ENCODE data around the gene MPLKIP.
"Not testable (repeated sequence)": the region's sequence is repeated elsewhere in the genome, so short reads cannot be mapped to it uniquely, and the experiment has no call there.

The MPLKIP gene

DNA sequence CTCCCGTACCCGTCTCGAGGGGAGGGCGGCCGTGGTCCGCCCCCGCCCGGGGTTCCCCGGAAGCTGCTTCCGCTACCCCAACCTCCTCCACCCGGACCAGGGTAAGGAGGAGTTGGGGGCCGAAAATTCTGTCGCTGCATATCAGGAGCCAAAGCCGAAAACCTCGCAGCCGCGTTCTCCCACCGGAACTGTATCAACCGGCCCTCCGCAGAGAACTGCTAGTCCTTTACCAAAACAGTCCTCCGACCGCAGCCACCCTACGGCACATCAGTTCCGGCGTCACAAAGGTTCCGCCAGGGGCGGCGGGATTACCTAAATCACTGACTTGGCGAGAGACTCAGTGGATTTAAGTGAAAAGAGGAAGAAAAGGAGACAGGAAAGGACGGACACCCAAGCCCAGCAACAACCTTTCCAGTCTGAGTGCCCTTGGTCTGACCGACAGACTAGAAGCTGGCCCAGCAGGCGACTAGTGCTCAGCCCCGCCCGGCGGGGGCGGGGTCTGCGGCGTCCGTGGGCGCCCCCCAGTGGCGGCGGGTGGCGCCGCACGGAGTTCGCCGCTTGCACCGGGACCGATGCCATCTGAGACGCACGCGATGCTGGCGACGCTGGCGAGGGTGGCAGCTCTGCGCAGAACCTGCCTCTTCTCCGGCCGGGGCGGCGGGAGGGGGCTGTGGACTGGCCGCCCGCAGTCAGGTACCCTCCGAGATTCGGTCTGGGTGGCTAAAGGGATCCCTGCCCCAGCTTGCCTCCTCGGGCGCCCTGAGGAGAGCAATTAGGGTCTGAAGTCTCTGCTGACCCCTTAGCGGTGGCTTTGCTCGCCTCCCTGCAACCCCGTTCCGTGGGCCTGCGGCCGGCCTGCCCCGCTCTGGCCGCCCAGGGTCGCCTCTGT lies at the start of gene MPLKIP, which contains the start of gene SUGCT:
TSS of gene MPLKIP (minus strand) at position 195 of the 889 bp plus-strand sequence. CDS start at position 140, 55 bp downstream.
TSS of gene SUGCT (plus strand) at position 578 of the 889 bp plus-strand sequence.
- DNase-seq: peak; percentile 53

DNA sequence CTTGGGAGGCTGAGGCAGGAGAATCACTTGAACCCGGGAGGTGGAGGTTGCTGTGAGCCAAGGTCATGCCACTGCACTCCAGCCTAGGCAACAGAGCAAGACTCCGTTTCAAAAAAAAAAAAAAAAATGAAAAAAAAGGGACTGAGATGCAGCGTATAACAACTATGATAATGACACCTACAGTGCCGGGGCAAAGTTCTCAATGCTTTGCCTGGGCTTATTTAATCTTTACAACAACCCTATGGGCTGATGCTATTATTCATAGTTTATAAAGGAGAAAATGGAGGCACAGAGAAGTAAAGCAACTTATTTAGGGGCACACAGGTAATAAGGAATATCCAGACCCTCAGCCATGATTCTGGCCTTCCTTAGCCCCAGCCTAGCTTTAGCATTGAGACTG lies 48.0 kb upstream of the MPLKIP start:
- no peak for DNase-seq

DNA sequence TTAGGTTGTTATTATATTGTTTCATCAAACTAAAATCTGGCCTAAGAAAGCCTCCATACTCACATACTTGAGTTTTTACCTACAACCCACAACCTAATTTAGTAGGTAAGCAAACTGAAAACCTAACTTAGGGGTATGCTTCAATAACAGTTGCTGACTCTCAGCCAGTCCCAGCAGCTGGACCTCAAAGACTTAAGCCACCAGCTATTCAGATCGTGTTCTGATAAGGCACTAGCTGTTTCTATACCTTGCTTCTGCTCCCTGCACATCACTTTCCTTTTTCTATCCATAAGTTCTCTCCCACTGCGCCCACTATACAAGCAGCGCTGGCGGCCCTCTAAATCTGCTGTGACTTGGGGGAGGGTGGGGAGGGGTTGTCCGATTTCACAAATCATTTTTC lies 42.6 kb upstream of the MPLKIP start:
- no peak for DNase-seq

DNA sequence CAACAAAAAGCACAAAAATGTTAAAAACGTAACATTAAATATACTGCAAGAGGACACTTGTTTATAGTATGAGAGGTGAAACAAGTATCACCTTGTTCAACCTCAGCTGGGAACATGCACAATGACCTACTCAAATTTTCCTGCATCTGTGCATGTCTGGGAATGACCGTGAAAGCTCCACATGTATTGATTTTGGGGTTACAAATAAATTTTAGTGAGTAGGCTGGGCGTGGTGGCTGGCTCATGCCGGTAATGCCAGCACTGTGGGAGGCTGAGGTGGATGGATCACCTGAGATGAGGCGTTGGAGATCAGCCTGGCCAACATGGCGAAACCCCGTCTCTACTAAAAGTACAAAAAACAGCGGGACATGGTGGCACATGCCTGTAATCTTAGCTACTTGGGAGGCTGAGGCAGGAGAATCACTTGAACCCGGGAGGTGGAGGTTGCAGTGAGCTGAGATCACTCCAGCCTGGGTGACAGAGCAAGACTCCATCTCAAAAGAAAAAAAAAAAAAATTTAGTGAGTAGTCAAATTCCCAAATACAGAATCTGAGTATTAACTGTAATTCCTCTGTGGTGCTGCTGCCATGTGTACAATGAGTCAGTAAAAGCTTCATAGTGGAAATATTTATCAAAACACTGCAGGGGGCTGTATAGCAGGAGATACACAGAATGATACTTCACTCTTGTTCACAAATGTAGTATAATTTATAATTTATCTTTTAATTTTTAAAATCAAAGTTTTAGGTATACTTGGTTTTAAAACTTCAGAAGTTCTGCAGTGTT lies 41.5 kb upstream of the MPLKIP start:
- DNase-seq: no peak

DNA sequence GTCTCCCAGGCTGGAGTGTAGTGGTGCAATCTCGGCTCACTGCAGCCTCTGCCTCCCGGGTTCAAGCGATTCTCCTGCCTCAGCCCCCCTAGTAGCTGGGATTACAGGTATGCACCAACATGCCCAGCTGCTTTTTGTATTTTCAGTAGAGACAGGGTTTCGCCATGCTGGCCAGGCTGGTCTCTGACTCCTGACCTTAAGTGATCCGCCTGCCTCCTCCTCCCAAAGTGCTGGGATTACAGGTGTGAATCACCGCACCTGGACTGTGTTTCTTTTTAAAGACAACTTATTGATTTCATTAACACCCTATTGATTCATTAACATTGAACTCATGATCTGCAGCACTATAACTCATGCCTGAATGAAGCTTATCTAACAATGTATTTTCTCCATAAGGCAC lies 40.8 kb upstream of the MPLKIP start:
- not testable (repeated sequence) for DNase-seq

DNA sequence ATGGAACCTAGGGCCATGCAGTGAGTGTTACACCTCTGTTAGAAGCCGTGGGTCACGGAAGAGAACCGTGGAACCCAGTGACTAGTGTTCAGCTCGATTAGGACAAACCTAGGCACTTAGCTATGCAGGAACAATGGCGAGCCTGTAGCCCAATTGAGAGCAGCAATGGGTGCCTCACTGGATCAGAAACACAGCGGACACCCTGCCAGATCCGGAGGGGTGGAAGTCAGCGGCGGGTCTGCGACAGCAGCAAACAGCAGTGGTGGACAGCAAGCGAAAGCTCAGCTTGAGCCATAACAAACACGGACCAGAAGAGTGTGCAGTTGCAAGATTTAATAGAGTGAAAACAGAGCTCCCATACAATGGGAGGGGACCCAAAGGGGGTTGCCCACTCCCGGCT lies 38.7 kb upstream of the MPLKIP start:
- DNase-seq: not testable (repeated sequence)

DNA sequence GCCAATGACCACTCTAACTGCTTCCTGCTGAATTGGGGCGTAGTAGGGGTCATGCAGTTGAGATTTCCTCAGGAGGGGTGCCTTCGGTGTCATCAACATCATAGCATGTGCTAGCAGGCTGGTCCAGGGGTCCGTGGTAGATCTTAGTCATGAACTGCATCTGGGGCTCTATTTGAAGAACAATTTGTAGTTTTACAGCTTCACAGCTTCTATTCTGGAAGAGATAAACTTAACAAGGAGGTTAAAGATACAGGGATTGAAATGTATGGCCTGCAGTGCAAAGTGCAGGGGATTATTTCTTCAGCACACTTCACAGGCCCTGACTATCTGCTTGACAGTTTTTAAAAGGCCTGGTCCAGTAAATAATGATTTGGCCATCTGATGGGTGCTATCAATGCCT lies 33.8 kb upstream of the MPLKIP start:
- not testable (repeated sequence) for DNase-seq

DNA sequence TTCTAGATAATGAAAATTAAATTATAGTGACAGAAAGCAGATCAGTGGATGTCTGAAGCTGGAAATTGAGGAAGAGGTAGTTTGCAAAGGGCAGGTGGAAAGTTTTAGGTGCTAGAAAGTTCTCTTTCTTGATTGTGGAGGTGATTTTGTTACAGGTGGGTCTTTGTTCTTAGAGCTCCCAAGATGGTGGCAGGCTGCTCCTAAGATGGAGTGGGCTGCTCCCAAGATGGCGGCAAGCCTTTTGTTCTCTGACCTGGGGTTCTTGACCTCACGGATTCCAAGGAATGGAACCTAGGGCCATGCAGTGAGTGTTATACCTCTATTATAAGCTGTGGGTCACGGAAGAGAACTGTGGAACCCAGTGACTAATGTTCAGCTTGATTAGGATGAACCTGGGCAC lies 32.9 kb upstream of the MPLKIP start:
- no peak for DNase-seq

DNA sequence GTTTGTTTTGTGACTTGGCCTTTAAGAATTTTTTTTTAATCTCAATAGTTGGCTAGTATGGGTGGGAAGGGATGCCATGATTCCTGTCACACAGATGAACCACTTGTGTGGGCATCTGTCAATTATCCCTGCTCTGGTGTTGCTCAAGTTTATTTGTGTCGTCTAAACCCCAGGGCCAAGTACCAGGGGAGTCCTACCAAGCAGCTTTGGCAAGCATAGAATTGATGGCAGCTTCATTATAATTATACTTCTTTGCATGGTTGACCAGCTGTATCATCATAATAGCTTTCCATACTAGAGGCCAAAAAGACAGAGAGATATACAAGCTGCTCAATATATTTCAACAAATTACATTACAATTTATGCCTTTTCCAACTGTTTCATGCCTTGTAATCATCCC lies 30.8 kb upstream of the MPLKIP start:
- no peak for DNase-seq

DNA sequence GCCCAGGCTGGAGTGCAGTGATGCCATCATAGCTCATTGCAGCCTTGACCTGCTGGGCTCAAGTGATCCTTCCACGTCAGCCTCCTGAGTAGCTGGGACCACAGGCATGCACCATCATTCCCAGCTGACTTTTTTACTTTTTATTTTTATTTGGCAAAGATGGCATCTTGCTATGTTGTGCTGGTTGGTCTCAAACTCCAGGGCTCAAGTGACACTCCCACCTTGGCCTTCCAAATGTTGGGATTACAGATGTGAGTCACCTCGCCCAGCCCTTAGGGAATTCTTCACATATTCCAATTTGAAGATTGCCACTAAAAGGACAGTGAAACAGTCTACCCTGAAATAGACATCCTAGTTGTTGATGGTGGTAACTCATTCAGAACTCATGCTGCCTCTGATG lies 28.1 kb upstream of the MPLKIP start:
- DNase-seq: no peak

DNA sequence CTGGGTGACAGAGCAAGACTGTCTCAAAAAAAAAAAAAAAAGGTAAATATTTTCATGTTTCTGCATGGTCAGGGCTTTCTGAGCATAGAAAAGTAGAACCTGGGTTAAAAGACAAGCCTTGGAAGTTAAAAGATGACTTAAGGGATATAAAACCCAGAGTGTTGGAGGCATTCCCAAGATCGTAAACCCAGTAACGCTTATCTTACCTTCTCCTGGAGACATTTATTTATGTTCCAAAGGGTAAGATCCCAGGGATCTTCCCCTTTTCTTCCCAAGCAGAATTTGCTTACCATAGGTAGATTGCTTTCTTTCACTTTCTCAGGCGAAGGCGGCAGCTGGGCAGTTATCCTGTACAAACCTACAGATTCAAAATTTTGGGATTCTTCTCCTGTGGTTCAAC lies 22.6 kb upstream of the MPLKIP start:
- DNase-seq: no peak

DNA sequence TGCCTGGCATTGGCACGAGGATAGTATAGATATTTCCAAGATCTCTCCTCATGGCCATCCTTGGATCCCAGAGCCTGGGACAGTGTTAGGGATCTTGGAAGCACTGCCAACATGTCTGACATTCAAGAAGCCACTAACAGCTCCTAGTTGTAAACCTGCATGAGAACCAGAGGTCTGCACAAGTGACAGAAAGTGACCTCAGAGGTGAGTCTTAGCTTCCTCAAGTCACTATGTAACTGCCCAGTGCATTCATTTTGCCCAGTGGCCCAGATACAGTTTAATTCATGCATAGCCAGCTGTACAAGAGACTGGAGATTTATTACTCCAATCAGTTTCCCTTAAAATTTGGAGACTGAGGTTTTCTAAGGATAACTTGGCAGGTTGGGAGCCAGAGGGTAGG lies 17.1 kb upstream of the MPLKIP start:
- DNase-seq: no peak

DNA sequence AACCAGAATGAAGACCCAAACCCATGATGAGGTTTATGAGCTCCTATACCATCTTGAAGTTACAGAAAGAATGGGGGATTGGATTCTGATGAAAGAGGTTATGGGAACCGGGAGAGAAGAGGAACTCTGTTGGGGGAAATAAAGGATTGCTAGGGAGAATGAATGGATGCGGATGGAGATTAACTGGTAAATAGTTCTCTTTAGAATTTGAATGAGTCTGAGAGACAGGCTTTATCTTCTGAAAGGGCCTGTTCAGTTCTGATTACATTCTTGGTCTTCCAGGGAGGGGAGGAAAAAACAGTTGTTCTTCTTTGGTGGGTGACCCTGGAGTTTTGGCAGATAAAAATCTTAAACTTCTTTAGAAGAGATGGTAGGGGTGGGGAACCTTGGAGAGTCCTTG lies 14.2 kb upstream of the MPLKIP start:
- no peak for DNase-seq

DNA sequence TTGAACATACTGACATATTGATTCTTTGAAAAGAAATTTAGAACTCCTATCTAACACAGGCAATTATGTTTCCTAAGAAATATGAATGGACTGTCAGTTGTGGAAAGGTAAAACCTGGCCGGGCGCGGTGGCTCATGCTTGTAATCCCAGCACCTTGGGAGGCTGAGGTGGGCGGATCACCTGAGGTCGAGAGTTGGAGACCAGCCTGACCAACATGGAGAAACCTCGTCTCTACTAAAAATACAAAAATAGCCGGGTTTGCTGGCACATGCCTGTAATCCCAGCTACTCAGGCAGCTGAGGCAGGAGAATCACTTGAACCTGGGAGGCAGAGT lies 13.8 kb upstream of the MPLKIP start:
- DNase-seq: not testable (repeated sequence)

DNA sequence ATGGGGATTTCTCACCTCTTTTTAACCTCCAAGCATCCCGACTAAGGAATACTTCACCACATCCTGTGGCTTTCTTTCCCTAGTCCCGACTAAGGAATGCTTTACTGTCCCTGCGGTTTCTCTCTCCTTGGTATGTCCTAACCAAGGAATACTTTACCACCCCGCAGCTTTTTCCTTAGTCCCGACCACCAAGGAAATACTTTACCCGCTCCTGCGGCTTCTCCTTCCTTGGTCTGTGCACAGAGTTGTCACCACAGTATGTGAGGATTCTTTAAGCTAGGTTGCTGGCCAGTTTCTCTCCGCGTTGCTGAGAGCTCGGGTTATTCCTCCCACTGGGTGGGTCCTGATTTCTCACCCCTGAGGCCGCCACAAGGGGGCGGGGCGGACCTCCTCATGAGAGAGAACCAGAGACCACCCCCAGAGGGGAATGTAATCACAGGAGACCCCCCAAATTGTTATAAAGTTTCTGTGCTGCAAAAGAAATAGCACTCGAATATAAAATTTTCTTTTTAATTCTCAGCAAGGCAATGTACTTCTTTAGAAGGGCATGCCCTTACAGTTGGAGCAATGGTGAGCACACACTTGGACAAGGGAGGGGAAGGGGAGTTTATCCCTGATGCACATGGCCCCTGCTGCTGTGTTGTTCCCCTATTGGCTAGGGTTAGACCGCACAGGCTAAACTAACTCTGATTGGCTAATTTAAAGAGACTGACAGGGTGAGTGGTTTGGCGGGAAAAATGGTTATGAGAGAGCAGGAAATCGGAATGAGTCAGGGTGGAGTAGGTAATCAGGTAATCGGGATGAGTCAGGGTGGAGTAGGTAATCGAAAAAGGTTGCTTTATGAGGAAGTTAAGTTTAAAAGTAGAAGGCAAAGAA lies 13.2 kb upstream of the MPLKIP start:
- no peak for DNase-seq

DNA sequence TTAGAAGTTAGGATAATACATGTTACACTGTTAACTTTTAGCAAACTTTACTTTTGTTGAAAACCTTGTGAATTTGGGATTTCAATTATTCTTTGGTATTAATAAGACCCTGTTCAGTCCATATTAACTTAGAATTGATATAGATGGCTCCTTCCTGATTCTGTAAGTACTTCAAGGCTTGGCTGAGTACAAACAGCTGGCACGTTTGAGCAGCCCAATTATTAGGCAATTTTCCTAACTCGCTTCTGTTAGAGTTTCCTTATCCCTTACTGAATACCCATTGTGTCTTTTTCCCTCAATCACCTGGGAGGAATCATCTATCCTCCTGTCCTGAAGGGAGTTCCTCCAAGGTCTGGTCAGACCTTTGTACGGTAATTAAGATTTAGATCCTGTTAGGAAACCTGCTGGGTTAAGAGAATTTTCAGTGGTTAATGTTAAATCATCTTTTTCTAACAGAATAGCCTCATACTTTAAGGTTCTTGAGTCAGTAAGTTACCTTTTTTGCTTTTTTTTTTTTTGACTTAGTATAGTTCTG lies 11.2 kb upstream of the MPLKIP start:
- not testable (repeated sequence) for DNase-seq

DNA sequence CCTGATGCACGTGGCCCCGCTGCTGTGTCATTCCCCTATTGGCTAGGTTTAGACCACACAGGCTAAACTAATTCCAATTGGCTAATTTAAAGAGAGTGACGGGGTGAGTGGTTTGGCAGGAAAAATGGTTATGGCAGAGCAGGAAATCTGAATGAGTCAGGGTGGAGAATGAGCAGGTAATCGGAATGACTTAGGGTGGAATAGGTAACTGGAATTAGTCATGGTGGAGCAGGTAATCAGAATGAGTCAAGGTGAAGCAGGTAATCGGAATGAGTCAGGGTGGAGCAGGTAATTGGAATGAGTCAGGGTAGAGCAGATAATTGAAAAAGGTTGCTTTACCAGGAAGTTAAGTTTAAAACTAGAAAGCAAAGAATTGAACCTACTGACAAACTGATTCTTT lies 7.5 kb upstream of the MPLKIP start:
- not testable (repeated sequence) for DNase-seq

DNA sequence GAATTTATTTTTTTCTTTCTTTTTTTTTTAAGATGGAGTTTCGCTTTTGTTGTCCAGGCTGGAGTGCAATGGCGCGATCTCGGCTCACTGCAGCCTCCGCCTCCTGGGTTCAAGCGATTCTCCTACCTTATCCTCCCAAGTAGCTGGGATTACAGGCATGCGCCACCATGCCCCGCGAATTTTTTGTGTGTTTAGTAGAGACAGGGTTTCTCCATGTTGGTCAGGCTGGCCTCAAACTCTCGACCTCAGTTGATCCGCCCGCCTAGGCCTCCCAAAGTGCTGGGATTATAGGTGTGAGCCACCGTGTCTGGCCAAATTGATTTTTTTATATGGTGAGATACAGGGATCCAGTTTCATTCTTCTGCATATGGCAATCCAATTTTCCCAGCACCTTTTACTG lies 5.5 kb upstream of the MPLKIP start:
- DNase-seq: not testable (repeated sequence)

DNA sequence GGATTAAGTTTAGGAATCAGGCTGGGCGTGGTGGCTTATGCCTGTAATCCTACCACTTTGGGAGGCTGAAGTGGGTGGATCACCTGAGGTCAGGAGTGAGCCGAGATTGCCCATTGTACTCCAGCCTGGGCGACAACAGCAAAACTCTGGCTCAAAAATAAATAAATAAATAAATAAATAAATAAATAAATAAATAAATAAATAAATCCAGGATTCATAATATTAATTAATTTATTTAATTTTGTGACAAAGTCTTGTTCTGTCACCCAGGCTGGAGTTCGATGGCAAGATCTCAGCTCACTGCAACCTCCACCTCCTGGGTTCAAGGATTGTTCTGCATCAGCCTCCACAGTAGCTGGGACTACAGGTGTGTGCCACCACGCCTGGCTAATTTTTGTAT lies 4.6 kb upstream of the MPLKIP start:
- DNase-seq: no peak

DNA sequence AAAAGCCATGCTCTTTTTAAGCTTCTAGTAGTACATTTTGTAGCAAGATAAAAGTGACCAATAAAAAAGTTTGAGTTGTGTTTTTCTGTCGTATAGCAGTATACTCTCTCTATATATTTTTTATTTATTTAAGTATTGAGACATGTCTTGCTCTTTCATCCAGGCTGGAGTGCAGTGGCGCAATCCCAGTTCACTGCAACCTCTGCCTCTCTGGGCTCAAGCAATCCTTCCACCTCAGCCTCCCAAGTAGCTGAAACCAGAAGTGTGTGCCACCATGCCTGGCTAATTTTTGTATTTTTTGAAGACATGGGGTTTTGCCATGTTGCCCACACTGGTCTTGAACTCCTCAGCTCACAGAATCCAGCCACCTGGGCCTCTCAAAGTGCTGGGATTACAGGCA lies 3.1 kb upstream of the MPLKIP start:
- DNase-seq: no peak

DNA sequence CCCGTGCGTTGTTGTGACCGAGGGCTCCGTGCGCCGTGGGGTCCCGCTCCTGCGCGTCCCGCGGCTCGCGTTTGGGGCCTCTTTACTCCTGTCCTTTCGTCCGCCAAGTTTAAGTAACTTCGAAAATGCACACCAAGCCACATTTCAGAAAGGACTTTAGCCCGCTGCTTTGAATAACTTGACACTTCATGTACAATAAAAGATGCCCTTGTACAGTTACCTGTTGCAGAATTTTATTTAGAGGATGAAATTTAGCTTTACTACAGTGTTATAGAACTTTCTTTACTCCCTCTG lies 842 bp upstream of the MPLKIP start:
- DNase-seq: no peak

DNA sequence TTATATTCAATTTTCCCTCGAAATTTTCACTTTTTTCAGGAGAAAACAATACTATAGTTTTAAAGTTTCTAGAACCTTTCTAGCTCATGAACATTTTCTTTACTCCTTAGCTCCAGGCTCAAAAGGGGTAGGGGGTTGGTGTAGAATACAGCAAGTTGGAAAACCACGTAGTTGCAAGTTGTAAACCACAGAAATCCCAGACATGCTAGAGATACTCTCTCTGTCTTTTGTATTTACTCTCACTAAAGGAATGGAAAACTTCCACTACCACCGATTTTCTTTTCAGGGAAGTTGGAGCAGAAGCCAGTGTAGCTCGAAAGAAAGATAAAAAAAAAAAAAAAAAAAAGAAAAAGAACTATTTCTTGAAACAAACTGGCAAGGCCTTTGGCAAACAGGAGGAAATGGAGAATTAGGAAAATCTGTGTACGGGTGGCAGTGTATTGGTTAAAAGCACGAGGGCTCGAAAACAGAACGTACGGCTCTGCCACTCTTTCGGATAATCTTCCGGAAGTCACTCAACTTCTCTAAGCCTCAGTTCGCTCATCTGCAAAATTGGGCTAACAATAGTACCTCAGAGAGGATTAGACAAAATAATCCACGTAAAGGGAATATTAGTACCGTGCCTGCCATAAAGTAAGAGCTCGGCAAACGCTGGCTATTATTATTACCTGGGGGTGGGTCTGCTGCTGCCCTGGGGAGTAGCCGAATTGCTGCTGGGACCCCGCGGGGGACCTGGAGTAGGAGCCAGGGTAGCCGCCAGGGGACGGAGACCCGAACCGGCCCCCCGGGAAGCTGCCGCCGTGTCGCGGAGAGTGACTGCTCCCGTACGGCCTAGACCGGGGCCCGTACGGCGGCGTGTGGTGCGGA lies 628 bp downstream of the MPLKIP start:
- no peak for DNase-seq

All from NCI-H524 treated with DMSO at 0.1 percent for 48 hours (cell line).